GM18511 (cell line): ENCODE results near the gene RAB22A.
"Not testable (repeated sequence)": the region's sequence is repeated elsewhere in the genome, so short reads cannot be mapped to it uniquely, and the experiment has no call there.

ENCODE experiments used
- ATAC-seq: cut with Tn5 transposase; IDR thresholded peaks from one replicate; pipeline ENCODE4 v1.9.1; 2021; ENCODE audit warnings: mild to moderate bottlenecking, moderate library complexity; ENCODE audit not compliant: unreplicated experiment

RAB22A gene

GRCh38 chr20:58342104-58342945 lies 32.8 kb downstream of the RAB22A start:
- no peak for ATAC-seq

GRCh38 chr20:58344741-58345140 lies 35.2 kb downstream of the RAB22A start:
- no peak for ATAC-seq

- ATAC-seq: no peak
Measured at GRCh38 chr20:58349570-58349969, 40.1 kb downstream of the RAB22A start.

GRCh38 chr20:58352468-58352867 lies 43.0 kb downstream of the RAB22A start:
- ATAC-seq: no peak

GRCh38 chr20:58359441-58359840 lies 49.9 kb downstream of the RAB22A start:
- ATAC-seq: no peak

GRCh38 chr20:58360936-58361335 lies 51.4 kb downstream of the RAB22A start:
- ATAC-seq: no peak

GRCh38 chr20:58361481-58362205 lies 52.1 kb downstream of the RAB22A start:
- no peak for ATAC-seq

GRCh38 chr20:58362206-58362516 lies 52.6 kb downstream of the RAB22A start:
- no peak for ATAC-seq

- no peak for ATAC-seq
Measured at GRCh38 chr20:58362970-58363369, 53.5 kb downstream of the RAB22A start.

- no peak for ATAC-seq
Measured at GRCh38 chr20:58366866-58367265, 57.4 kb downstream of the RAB22A start.

GRCh38 chr20:58372806-58373205 lies 63.3 kb downstream of the RAB22A start:
- ATAC-seq: no peak

- ATAC-seq: not testable (repeated sequence)
Measured at GRCh38 chr20:58373296-58373695, 63.8 kb downstream of the RAB22A start.

- no peak for ATAC-seq
Measured at GRCh38 chr20:58374027-58374850, 64.7 kb downstream of the RAB22A start.

- ATAC-seq: no peak
Measured at GRCh38 chr20:58374906-58375758, 65.6 kb downstream of the RAB22A start.

GRCh38 chr20:58375759-58376352 lies 66.3 kb downstream of the RAB22A start:
- no peak for ATAC-seq

GRCh38 chr20:58377017-58377416 lies 67.5 kb downstream of the RAB22A start:
- ATAC-seq: no peak

- ATAC-seq: no peak
Measured at GRCh38 chr20:58377766-58378401, 68.4 kb downstream of the RAB22A start.

- no peak for ATAC-seq
Measured at GRCh38 chr20:58378704-58379103, 69.2 kb downstream of the RAB22A start.

- no peak for ATAC-seq
Measured at GRCh38 chr20:58381627-58382026, 72.1 kb downstream of the RAB22A start.

- no peak for ATAC-seq
Measured at GRCh38 chr20:58382096-58382495, 72.6 kb downstream of the RAB22A start.
